ENCODE results near the gene KDM1B. TPM values are rescaled to one million over a fixed set of nuclear protein-coding genes. Genes with fewer than 3 reads are reported as not detected.

KDM1B gene
- total RNA-seq, 1 donor from 2014 or later = 19.6 TPM

DNA sequence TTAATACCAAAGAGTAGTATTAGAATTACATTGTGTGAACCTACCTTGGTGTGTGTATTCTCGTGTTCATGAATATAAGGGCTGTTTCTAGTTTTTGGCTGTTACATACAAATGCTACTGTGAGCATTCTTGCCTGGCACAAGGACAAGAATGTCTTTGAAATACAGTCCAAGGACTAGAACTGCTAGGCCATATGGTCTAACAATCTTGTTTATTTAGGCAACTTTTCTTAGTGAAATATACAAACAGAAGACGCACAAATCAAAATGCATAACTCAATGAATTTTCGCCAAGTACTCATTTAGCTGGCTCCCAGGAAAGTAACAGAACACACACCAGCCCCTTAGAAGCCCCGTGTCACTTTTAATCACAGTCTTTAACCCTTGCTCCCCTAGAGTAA, 28.5 kb downstream of the KDM1B start:
- H3K9me3 ChIP-seq = no peaks in the 10 kb centered on the region
- no peak for ATAC-seq
- TF ChIP-seq, protein P1, sequence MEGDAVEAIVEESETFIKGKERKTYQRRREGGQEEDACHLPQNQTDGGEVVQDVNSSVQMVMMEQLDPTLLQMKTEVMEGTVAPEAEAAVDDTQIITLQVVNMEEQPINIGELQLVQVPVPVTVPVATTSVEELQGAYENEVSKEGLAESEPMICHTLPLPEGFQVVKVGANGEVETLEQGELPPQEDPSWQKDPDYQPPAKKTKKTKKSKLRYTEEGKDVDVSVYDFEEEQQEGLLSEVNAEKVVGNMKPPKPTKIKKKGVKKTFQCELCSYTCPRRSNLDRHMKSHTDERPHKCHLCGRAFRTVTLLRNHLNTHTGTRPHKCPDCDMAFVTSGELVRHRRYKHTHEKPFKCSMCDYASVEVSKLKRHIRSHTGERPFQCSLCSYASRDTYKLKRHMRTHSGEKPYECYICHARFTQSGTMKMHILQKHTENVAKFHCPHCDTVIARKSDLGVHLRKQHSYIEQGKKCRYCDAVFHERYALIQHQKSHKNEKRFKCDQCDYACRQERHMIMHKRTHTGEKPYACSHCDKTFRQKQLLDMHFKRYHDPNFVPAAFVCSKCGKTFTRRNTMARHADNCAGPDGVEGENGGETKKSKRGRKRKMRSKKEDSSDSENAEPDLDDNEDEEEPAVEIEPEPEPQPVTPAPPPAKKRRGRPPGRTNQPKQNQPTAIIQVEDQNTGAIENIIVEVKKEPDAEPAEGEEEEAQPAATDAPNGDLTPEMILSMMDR (IDR thresholded peaks at IDR 0.05) = no peak
- H3K27me3 ChIP-seq = no peaks in the 10 kb centered on the region
- no peak for DNase-seq
- no peak overlapping the region for H3K4me3 ChIP-seq
- H3K4me1 ChIP-seq = peaks cover 12% of the 10 kb centered on the region
- intact Hi-C loops (cut with DNase I) = no loop called here
- H3K36me3 ChIP-seq = no peaks in the 10 kb centered on the region
- no peak overlapping the region for H3K27ac ChIP-seq

DNA sequence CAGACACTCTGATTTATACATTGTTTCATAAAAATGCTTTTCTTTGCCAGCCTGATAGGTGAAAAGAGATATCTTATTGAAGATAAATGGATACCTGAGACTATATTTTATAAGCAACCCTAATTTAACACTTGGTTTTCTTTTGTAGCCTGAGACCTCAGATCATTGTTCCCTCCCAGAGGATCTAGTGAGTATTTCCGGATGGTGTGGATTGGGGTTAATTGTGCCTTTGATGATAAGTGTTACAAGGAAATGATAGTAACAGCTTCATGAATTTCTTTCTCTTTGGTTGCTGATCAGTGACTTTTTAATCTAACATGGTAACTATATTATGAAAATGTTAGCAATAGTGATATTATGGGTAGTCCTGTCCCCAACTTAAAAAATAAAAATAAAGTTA, 30.4 kb downstream of the KDM1B start:
- TF ChIP-seq, protein P1 (IDR thresholded peaks at IDR 0.05) = no peak
- DNase-seq = no peak
- intact Hi-C loops (cut with DNase I) = no loop called here
- no peaks in the 10 kb centered on the region for H3K36me3 ChIP-seq
- ATAC-seq = peak; percentile 37
- no peaks in the 10 kb centered on the region for H3K27me3 ChIP-seq
- no peaks in the 10 kb centered on the region for H3K9me3 ChIP-seq
- no peak overlapping the region for H3K4me3 ChIP-seq
- peaks cover 12% of the 10 kb centered on the region for H3K4me1 ChIP-seq
- H3K27ac ChIP-seq = peak overlapping the region; percentile 14

DNA sequence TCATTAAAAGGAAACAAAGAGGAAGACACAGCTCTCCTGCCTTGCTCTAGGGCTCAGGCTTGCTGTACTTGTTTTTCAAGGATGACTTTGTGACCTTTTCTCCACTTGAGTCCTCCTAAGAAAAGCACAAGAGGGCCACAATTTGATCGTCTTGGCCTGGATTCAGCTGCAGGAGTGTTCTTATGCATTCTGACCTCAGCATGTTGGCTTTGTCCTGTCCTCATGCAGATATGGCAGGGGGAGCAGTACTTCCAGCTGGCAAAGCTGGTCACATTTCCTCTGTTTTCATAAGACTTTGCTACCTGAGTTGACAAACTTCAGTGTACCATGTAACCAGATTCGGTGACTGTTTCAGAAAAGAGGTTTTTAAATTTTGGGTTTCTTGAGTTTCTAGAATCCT, 30.8 kb downstream of the KDM1B start:
- Histone ChIP-seq H3K36me3 (no peaks in the 10 kb centered on the region), H3K27ac (peak overlapping the region; percentile 51), H3K4me3 (no peak overlapping the region), H3K4me1 (peaks cover 12% of the 10 kb centered on the region), H3K9me3 (no peaks in the 10 kb centered on the region), H3K27me3 (no peaks in the 10 kb centered on the region)
- peak; percentile 93 for ATAC-seq
- no peak for DNase-seq
- TF ChIP-seq, protein P1 (IDR thresholded peaks at IDR 0.05) = no peak
- intact Hi-C loops (cut with DNase I) = no loop called here

DNA sequence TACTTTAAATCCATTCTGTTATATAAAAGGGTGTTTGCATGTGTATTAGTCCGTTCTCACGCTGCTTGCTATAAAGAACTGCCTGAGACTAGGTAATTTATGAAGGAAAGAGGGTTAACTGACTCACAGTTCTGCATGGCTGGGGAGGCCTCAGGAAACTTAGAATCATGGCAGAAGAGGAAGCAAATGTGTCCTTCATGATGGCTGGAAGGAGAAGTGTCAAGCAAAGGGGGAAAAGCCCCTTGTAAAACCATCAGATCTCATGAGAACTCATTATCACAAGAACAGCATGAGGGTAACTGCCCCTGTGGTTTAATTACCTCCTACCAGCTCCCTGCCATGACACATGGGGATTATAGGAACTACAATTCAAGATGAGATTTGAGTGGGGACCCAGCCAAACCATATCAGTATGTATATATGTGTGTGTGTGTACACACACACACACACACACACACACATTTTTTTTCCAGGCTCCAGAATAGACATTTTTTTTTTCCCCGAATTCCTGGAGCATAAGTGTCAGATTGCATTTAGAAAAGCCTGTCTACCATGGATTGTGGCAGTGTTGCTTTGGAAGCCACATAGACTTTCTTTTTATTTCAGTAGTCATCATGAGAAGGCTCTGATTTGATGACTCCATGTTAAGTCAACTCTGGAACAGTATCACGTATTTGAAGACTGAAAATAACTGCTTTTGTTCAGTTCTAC, 31.5 kb downstream of the KDM1B start:
- intact Hi-C loops (cut with DNase I) = no loop called here
- no peaks in the 10 kb centered on the region for H3K9me3 ChIP-seq
- TF ChIP-seq, protein P1 (IDR thresholded peaks at IDR 0.05) = no peak
- no peaks in the 10 kb centered on the region for H3K36me3 ChIP-seq
- H3K4me1 ChIP-seq = peaks cover 12% of the 10 kb centered on the region
- DNase-seq = no peak
- H3K27ac ChIP-seq = peak overlapping the region; percentile 51
- ATAC-seq = no peak
- no peaks in the 10 kb centered on the region for H3K27me3 ChIP-seq
- no peak overlapping the region for H3K4me3 ChIP-seq

DNA sequence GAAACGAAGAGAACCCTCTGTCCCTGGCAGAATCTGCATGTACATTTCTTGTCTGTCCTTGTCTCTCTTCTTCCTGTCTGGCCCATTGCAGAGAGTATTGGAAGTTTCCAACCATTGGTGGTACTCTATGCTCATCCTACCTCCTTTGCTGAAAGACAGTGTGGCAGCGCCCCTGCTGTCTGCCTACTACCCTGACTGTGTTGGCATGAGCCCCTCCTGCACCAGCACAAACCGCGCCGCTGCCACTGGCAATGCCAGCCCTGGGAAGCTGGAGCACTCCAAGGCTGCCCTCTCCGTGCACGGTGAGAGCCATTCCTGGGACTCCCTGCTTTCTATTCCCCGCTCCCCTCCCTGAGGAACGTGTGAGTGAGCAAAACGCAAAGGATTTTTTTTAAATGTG, 32.5 kb downstream of the KDM1B start:
- H3K4me1 ChIP-seq = peaks cover 12% of the 10 kb centered on the region
- H3K27ac ChIP-seq = no peak overlapping the region
- no peaks in the 10 kb centered on the region for H3K9me3 ChIP-seq
- no peak for DNase-seq
- H3K36me3 ChIP-seq = no peaks in the 10 kb centered on the region
- intact Hi-C loops (cut with DNase I) = no loop called here
- no peak for ATAC-seq
- no peaks in the 10 kb centered on the region for H3K27me3 ChIP-seq
- TF ChIP-seq, protein P1 (IDR thresholded peaks at IDR 0.05) = no peak
- no peak overlapping the region for H3K4me3 ChIP-seq

DNA sequence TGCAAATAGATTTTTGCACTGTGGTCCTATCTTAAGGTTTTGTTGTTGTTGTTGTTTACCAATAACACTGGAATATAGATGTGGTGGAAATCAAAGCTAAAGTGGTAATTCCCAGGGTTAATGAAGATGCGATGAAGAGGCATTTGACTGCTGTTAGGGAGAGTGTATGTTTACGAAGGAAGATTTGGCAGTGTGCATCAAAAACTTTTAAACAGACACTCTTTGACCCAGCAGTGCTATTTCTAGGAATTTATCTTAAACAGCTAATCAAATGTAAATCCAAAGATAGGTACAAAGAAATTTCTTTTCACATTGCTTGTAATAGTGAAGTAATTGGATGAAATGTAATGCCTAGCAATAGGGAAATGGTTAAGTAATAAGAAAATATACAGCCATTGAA, 34.0 kb downstream of the KDM1B start:
- ATAC-seq (no peak), DNase-seq (no peak)
- Histone ChIP-seq H3K4me1 (peaks cover 12% of the 10 kb centered on the region), H3K27me3 (no peaks in the 10 kb centered on the region), H3K36me3 (no peaks in the 10 kb centered on the region), H3K27ac (no peak overlapping the region), H3K4me3 (no peak overlapping the region), H3K9me3 (no peaks in the 10 kb centered on the region)
- intact Hi-C loops (cut with DNase I) = no loop called here
- TF ChIP-seq, protein P1 (IDR thresholded peaks at IDR 0.05) = no peak
